H1 (cell line): ENCODE results near the gene CPA3. TPM values are rescaled to one million over a fixed set of nuclear protein-coding genes. Genes with fewer than 3 reads are reported as not detected.

Experiments used
- BRCA1 ChIP-seq: IDR thresholded peaks from 2 replicates; pipeline ENCODE4 v1.6.1; 2012; ENCODE audit warnings: low read depth, low read length, improper control_type of control experiment
- FOSL1 ChIP-seq: IDR thresholded peaks from 2 replicates; pipeline ENCODE4 v1.6.1; 2011; ENCODE audit warnings: mild to moderate bottlenecking, low read depth, low read length, moderate library complexity; ENCODE audit not compliant: insufficient read depth
- GABPA ChIP-seq: IDR thresholded peaks from 2 replicates; pipeline ENCODE4 v1.6.1; 2011; ENCODE audit warnings: mild to moderate bottlenecking, low read length, moderate library complexity, borderline replicate concordance; ENCODE audit not compliant: insufficient read depth
- MAX ChIP-seq: IDR thresholded peaks from 2 replicates; pipeline ENCODE4 v1.6.1; 2012; ENCODE audit warnings: inconsistent platforms
- RBBP5 ChIP-seq: IDR thresholded peaks from 2 replicates; pipeline ENCODE4 v1.7.1; 2012; ENCODE audit warnings: low read depth, mild to moderate bottlenecking, inconsistent platforms, low read length, moderate library complexity, borderline replicate concordance
- SAP30 ChIP-seq: fragments of 300-600 bp; sonication (generic); IDR thresholded peaks from 2 replicates; pipeline ENCODE4 v1.7.1; 2012; ENCODE audit warnings: low read length, moderate library complexity, mild to moderate bottlenecking, inconsistent platforms; ENCODE audit not compliant: insufficient read depth, insufficient replicate concordance
- polyA plus RNA-seq, 7 experiments: library from polyadenylated mRNA; depleted of rRNA in 3 of 7; stranded (reverse) in 5 of 7; unstranded in 2 of 7; fragments of >200 nt in 5 of 7; fragments of 200-250 nt in 2 of 7; gene quantifications; 1 replicate in 5 of 7; 2 replicates in 1 of 7; 4 replicates in 1 of 7; pipeline versions ENCODE4 v1.2.1 to v1.2.3, GENCODE V29; 2011 to 2013; ENCODE audit warnings: missing spikeins in 2 of 7, mixed read lengths in 2 of 7
- total RNA-seq: library from RNA; stranded (reverse); fragmentation: NEBNext Ultra II Directional; extraction: Animal tissue kit (Norgen Biotek cat#: 25700); gene quantifications from 2 replicates; pipeline ENCODE4 v1.2.1, GENCODE V29; 2021
- TF ChIP-seq, protein P1 (sequence below): fragments of 300-600 bp; sonication (generic); IDR thresholded peaks from 2 replicates; pipeline ENCODE4 v1.7.1; 2012; ENCODE audit warnings: low read length, moderate library complexity, mild to moderate bottlenecking, inconsistent platforms; ENCODE audit not compliant: insufficient replicate concordance
- TF ChIP-seq, protein P2 (sequence below): IDR thresholded peaks from 2 replicates; pipeline ENCODE4 v1.6.1; 2012; ENCODE audit warnings: inconsistent platforms

The CPA3 gene
- total and polyA plus RNA-seq, 2 of the 8 experiments (the other 6 are each of a cell fraction or from before 2014, with no cell fraction given) = not detected

GRCh38 chr3:148823026-148823425 lies 42.1 kb upstream of the CPA3 start (continued):
- TF ChIP-seq, protein P1, sequence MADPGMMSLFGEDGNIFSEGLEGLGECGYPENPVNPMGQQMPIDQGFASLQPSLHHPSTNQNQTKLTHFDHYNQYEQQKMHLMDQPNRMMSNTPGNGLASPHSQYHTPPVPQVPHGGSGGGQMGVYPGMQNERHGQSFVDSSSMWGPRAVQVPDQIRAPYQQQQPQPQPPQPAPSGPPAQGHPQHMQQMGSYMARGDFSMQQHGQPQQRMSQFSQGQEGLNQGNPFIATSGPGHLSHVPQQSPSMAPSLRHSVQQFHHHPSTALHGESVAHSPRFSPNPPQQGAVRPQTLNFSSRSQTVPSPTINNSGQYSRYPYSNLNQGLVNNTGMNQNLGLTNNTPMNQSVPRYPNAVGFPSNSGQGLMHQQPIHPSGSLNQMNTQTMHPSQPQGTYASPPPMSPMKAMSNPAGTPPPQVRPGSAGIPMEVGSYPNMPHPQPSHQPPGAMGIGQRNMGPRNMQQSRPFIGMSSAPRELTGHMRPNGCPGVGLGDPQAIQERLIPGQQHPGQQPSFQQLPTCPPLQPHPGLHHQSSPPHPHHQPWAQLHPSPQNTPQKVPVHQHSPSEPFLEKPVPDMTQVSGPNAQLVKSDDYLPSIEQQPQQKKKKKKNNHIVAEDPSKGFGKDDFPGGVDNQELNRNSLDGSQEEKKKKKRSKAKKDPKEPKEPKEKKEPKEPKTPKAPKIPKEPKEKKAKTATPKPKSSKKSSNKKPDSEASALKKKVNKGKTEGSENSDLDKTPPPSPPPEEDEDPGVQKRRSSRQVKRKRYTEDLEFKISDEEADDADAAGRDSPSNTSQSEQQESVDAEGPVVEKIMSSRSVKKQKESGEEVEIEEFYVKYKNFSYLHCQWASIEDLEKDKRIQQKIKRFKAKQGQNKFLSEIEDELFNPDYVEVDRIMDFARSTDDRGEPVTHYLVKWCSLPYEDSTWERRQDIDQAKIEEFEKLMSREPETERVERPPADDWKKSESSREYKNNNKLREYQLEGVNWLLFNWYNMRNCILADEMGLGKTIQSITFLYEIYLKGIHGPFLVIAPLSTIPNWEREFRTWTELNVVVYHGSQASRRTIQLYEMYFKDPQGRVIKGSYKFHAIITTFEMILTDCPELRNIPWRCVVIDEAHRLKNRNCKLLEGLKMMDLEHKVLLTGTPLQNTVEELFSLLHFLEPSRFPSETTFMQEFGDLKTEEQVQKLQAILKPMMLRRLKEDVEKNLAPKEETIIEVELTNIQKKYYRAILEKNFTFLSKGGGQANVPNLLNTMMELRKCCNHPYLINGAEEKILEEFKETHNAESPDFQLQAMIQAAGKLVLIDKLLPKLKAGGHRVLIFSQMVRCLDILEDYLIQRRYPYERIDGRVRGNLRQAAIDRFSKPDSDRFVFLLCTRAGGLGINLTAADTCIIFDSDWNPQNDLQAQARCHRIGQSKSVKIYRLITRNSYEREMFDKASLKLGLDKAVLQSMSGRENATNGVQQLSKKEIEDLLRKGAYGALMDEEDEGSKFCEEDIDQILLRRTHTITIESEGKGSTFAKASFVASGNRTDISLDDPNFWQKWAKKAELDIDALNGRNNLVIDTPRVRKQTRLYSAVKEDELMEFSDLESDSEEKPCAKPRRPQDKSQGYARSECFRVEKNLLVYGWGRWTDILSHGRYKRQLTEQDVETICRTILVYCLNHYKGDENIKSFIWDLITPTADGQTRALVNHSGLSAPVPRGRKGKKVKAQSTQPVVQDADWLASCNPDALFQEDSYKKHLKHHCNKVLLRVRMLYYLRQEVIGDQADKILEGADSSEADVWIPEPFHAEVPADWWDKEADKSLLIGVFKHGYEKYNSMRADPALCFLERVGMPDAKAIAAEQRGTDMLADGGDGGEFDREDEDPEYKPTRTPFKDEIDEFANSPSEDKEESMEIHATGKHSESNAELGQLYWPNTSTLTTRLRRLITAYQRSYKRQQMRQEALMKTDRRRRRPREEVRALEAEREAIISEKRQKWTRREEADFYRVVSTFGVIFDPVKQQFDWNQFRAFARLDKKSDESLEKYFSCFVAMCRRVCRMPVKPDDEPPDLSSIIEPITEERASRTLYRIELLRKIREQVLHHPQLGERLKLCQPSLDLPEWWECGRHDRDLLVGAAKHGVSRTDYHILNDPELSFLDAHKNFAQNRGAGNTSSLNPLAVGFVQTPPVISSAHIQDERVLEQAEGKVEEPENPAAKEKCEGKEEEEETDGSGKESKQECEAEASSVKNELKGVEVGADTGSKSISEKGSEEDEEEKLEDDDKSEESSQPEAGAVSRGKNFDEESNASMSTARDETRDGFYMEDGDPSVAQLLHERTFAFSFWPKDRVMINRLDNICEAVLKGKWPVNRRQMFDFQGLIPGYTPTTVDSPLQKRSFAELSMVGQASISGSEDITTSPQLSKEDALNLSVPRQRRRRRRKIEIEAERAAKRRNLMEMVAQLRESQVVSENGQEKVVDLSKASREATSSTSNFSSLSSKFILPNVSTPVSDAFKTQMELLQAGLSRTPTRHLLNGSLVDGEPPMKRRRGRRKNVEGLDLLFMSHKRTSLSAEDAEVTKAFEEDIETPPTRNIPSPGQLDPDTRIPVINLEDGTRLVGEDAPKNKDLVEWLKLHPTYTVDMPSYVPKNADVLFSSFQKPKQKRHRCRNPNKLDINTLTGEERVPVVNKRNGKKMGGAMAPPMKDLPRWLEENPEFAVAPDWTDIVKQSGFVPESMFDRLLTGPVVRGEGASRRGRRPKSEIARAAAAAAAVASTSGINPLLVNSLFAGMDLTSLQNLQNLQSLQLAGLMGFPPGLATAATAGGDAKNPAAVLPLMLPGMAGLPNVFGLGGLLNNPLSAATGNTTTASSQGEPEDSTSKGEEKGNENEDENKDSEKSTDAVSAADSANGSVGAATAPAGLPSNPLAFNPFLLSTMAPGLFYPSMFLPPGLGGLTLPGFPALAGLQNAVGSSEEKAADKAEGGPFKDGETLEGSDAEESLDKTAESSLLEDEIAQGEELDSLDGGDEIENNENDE = no peak
- no peak for TF ChIP-seq MAX
- no peak for TF ChIP-seq RBBP5
- no peak for TF ChIP-seq BRCA1
- no peak for TF ChIP-seq SAP30
- no peak for TF ChIP-seq FOSL1
- TF ChIP-seq, protein P2, sequence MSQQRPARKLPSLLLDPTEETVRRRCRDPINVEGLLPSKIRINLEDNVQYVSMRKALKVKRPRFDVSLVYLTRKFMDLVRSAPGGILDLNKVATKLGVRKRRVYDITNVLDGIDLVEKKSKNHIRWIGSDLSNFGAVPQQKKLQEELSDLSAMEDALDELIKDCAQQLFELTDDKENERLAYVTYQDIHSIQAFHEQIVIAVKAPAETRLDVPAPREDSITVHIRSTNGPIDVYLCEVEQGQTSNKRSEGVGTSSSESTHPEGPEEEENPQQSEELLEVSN = no peak
- no peak for TF ChIP-seq GABPA
